Activated CD4-positive, alpha-beta T cell treated with anti-CD3 and anti-CD28 coated beads for 4 hours (primary cell): ENCODE results near the gene HLA-DQB1.
"Not testable (repeated sequence)": the region's sequence is repeated elsewhere in the genome, so short reads cannot be mapped to it uniquely, and the experiment has no call there.

ENCODE experiments used
- DNase-seq, 2 donors: peaks; one replicate each; pipeline ENCODE4 v3.0.0-alpha.2; 2020

Gene HLA-DQB1

DNA sequence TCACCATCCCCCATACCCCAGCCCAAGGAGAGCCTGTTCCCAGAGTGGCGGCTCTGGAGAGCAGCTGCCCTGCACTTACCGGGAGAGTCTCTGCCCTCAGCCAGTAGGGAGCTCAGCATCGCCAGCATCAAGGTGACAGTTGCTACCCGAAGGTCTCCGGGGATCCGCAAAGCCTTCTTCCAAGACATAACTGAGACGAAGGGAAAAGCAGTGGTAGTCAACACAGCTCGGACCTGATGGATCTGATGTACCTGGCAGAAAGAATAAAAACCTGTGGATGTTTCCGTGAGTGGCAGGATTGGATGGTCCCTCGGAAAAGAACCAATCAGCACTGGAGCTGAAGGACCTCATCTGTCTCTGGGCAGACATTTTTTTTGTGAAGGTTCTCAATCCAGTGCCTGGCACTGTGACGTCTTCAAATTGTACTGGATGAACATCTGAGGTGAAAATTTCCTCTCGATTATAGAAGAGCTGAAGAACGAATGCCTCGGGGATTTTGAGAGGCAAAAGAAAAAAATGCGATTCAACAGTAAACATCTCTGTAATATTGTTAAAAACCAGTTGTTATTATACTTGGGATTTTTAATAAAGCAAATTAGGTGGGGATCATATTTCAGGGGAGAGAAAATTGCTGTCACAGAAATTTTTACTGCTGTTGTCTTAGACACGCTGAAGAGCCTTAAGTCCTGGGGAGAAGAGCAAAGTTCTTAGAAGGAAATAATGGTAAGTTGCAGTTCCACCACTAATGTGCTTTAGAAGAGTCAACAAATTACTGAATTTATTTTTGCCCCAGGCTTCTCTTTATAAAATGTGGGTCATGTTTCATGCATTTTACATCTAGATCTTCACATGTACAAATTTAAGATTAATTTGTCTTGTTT lies at the start of gene HLA-DQB1:
Gene HLA-DQB1, minus strand, starts transcription at position 238 of the 881 bp plus-strand sequence. Its CDS starts 50 bp downstream, at position 188.
- DNase-seq = peak in 1 of 2 donors; percentile 64

- no peak for DNase-seq
These were observed 46.8 kb upstream of the HLA-DQB1 start for GRCh38 chr6:32713241-32713640.

DNA sequence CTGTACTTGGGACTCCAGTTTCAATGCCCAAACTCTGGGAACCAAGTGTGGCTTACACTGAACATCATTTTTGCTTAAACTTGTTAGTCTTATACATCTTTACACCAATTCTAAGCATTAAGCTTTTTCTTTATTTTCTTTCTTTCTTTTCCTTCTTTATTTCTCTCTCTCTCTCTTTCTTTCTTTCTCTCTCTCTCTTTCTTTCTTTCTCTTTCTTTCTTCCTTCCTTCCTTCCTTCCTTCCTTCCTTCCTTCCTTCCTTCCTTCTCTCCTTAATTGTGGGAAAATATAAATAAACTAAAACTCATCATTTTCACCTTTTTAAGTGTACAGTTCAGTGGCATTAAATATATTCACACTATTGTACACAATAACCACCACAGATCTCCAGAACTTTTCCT lies 43.2 kb upstream of the HLA-DQB1 start:
- DNase-seq = no peak

DNA sequence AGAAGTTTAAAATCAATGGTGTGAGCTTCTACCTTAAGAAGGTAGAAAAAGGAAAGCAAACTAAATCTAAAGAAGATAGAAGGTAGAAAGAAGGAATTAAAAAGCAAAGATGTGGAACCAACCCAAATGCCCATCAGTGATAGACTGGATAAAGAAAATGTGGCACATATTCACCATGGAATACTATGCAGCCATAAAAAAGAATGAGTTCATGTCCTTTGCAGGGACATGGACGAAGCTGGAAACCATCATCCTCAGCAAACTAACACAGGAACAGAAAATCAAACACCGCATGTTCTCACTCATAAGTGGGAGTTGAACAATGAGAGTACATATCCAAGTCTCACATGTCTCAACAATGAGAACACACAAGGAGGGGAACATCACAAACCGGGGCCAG lies 38.7 kb upstream of the HLA-DQB1 start:
- not testable (repeated sequence) for DNase-seq

DNA sequence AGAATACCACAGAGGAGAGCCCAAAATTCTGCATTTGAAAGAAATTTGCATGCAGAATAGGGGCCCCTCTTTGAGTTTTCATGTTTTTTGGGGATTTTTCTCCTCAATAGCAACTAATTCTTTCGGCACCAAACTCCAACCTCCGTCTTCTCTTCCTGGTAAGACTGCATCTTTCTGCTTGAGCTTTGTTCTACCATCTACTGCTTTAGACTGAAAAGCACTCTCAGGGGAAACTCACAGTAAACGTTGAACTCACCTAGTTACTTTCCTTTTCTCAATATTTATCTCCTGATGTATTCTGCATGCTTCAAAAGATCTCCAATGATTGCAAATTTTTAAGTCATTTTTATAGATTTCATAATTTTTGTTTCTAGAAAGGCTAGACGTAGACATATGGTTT lies 36.9 kb upstream of the HLA-DQB1 start:
- no peak for DNase-seq

- DNase-seq = peak; percentile 10 to 34
These were observed 34.1 kb upstream of the HLA-DQB1 start for GRCh38 chr6:32700391-32701040.

DNA sequence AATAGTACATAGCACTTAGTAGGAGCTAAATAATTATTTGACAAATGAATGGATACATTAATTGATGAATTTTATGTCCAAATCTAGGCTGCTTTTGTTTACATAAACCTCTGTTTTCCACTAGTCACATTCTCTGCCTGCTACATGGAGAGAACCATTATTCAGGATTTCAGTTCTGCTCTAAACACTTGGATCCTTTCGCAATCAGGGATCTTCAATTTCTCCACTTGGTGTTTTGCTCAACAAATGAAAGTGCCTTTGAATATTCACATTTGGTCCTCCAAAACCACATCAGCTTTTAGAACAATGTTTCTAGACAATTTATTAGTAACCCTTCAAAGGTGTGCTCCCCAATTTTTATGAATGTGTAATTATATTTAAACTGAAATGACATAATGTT lies 30.6 kb upstream of the HLA-DQB1 start:
- no peak for DNase-seq

- peak; percentile 59 to 68 for DNase-seq
These were observed 25.6 kb upstream of the HLA-DQB1 start for GRCh38 chr6:32692019-32692418.

GRCh38 chr6:32689531-32690501 lies 23.4 kb upstream of the HLA-DQB1 start:
- DNase-seq = no peak

DNA sequence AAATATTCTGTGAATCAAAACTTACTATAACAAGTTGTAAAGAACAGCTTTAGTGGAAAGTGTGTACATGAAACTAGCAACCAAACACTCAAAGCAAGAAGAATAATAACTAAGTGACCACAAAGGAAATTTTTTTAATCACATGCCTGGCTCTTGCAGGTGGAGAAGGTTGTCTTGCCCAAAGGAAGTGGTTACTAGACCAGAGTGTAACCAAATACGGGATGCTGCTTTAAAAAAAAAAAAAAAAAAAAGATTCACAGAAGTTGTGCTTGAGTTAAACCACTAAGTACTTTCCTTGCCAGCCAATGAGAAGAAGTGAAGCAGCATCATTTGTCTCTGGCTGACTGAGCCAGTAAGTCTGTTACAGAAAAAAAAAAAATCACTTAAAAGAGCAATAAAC lies 19.1 kb upstream of the HLA-DQB1 start:
- DNase-seq = peak in 1 of 2 donors; percentile 29

DNA sequence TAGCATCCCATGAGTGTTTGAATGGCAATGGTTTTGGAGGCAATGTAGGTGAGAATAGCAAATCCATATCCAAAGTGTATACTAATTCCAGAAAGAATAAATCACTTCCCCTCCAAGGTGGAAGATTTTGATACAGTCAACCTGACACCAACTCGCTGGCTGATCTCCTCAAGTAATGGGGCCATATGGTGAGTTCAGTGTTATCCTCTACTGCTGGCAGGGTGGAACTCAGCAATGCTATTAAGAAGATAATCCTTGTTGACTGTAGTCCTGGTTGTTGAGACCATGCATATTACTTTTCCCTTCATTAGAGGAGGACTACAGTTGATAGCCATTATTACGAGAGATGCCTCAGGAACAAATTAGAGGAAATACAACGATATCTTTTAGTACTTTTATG lies 17.8 kb upstream of the HLA-DQB1 start:
- DNase-seq = no peak

- no peak for DNase-seq
These were observed 13.6 kb upstream of the HLA-DQB1 start for GRCh38 chr6:32680055-32680454.

GRCh38 chr6:32679492-32679891 lies 13.0 kb upstream of the HLA-DQB1 start:
- DNase-seq = no peak

GRCh38 chr6:32674123-32674522 lies 7.7 kb upstream of the HLA-DQB1 start:
- not testable (repeated sequence) for DNase-seq

DNA sequence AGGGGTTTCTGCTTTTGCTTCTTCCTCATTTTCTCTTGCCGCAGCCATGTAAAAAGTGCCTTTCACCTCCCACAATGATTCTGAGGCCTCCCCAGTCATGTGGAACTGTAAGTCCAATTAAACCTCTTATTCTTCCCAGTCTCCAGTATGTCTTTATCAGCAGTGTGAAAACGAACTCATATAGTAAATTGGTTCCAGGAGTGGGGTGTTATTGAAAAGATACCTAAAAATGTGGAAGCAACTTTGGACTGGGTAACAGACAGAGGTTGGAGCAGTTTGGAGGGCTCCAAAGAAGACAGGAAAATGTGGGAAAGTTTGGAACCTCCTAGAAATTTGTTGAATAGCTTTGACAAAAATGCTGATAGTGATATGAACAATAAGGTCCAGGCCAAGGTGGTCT lies 5.5 kb upstream of the HLA-DQB1 start:
- not testable (repeated sequence) for DNase-seq

- no peak for DNase-seq
These were observed 3.4 kb upstream of the HLA-DQB1 start for GRCh38 chr6:32669893-32670292.

DNA sequence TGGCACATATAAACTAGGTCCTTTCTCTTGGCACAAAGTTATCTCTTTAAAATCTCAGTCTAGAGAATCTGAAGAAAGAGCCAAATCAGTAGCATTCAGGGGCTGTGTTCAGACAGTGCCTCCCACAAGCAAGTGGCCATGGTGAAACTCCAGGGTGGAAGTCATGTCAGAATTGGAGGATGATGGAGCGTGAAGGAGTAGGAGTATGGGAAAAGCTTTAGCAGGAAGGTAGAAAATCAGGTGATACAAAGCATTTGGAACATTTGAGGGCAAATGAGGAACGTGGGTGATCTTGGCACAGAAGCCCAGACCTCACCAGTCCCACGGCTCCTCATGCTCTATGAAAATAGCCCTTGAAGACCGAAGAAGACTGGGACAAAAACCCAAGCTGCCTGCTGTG lies 2.8 kb upstream of the HLA-DQB1 start:
- no peak for DNase-seq

- DNase-seq = peak; percentile 31 to 61
These were observed 1.8 kb upstream of the HLA-DQB1 start for GRCh38 chr6:32668226-32668747.

DNA sequence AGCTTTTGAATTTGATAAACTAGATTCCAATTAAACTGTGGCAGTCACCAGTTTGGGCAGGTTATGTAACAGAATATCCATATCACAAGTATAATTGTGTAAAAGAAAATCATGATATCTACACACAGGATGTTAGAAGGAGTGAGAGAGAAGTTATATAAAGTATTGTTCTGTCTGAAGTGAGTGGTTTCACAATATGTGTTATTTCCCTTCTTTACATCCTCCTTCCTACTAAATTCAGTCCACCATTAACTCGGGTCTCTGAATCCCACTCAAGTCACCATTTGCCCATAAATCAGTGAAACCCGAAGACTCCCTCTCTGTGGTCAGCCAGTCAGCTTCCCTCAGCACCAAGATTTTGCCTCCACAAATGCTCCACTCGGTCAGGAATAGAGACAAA lies 796 bp downstream of the HLA-DQB1 start:
- DNase-seq = no peak

DNA sequence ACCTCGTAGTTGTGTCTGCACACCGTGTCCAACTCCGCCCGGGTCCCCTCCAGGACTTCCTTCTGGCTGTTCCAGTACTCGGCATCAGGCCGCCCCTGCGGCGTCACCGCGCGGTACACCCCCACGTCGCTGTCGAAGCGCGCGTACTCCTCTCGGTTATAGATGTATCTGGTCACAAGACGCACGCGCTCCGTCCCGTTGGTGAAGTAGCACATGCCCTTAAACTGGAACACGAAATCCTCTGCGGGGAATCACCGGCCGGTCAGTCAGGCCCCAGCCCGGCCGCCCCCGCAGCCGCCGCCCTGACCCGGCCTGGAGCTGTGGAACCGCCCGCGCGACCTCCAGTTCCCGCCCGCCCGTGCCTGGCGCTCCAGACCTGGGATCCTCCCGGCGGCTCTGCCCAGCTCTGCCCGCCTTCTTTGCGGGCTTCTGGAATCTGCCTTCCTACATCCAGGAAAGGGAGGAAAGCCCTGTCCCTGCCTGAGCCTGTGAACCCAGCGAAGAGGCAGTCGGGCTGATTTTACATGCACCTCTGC lies 1.6 kb downstream of the HLA-DQB1 start:
- DNase-seq = peak in 1 of 2 donors; percentile 54

GRCh38 chr6:32664354-32664753 lies 2.1 kb downstream of the HLA-DQB1 start:
- no peak for DNase-seq

DNA sequence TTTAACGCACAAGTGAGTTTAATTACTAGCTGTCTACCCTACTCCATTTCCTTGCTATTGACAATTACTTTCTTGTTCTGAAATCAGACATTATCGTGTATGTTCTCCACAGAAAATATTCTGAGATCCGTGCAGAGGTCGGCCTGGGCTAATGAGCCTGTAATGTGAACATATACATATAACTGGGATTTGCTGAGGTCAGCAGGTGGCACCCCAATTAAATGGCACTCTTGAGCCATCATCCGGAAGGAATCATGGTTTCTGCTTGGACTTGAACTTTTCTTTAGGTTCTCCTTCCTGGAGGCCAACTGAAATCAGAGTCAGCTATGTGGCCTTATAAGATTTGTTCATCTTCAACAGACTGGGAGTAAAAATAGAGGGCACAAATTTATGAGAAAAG lies 3.6 kb downstream of the HLA-DQB1 start:
- DNase-seq = no peak
